MM.1S (cell line): Measurements from ENCODE around the gene SUGP1.

Source experiments
- DNase-seq: peaks from one replicate; pipeline ENCODE4 v3.0.0-alpha.2; 2015
- H2AFZ ChIP-seq: fragments of 300-600 bp; sonication (generic); 2 replicates; pipeline ENCODE4 v1.6.0; 2016; ENCODE audit warnings: antibody characterized with exemption, low read length
- H3F3A ChIP-seq: fragments of 300-600 bp; sonication (generic); 2 replicates; pipeline ENCODE4 v1.6.1; 2016; ENCODE audit warnings: mild to moderate bottlenecking, antibody characterized with exemption, low read length, moderate library complexity, mixed read lengths; ENCODE audit not compliant: insufficient read depth
- H3K27ac ChIP-seq: fragments of 300-600 bp; sonication (generic); 2 replicates; pipeline ENCODE4 v1.5.1; 2016; ENCODE audit warnings: mild to moderate bottlenecking, low read length
- H3K27me3 ChIP-seq: fragments of 300-600 bp; sonication (generic); replicated peaks from 2 replicates; pipeline ENCODE4 v1.6.0; 2016; ENCODE audit warnings: low read length; ENCODE audit not compliant: insufficient read depth
- H3K36me3 ChIP-seq: fragments of 300-600 bp; sonication (generic); replicated peaks from 2 replicates; pipeline ENCODE4 v1.6.1; 2016; ENCODE audit warnings: mild to moderate bottlenecking, low read length, mixed read lengths; ENCODE audit not compliant: insufficient read depth
- H3K4me1 ChIP-seq: fragments of 300-600 bp; sonication (generic); 2 replicates; pipeline ENCODE4 v1.6.1; 2016; ENCODE audit warnings: low read length, mixed read lengths
- H3K4me2 ChIP-seq: fragments of 300-600 bp; sonication (generic); 2 replicates; pipeline ENCODE4 v1.6.0; 2016; ENCODE audit warnings: low read depth, low read length
- H3K4me3 ChIP-seq: fragments of 300-600 bp; sonication (generic); 2 replicates; pipeline ENCODE4 v1.5.1; 2016; ENCODE audit warnings: low read length, mixed read lengths
- H3K79me2 ChIP-seq: fragments of 300-600 bp; sonication (generic); 2 replicates; pipeline ENCODE4 v1.6.1; 2016; ENCODE audit warnings: mixed run types, low read length, mixed read lengths
- H3K9ac ChIP-seq: fragments of 300-600 bp; sonication (generic); 2 replicates; pipeline ENCODE4 v1.6.1; 2016; ENCODE audit warnings: low read length, mixed read lengths
- H3K9me2 ChIP-seq: fragments of 300-600 bp; sonication (generic); replicated peaks from 2 replicates; pipeline ENCODE4 v1.6.1; 2016; ENCODE audit warnings: mild to moderate bottlenecking, low read length, mixed read lengths; ENCODE audit not compliant: insufficient read depth
- H3K9me3 ChIP-seq: fragments of 300-600 bp; sonication (generic); replicated peaks from 2 replicates; pipeline ENCODE4 v1.6.1; 2016; ENCODE audit warnings: mild to moderate bottlenecking, low read length, mixed read lengths; ENCODE audit not compliant: insufficient read depth
- H4K20me1 ChIP-seq: fragments of 300-600 bp; sonication (generic); 2 replicates; pipeline ENCODE4 v1.6.1; 2016; ENCODE audit warnings: mild to moderate bottlenecking, low read length, moderate library complexity, mixed read lengths; ENCODE audit not compliant: insufficient read depth
- CTCF ChIP-seq: fragments of 300-600 bp; sonication (generic); IDR thresholded peaks from 2 replicates; pipeline ENCODE4 v1.5.1; 2016; ENCODE audit warnings: antibody characterized with exemption, low read length, mixed read lengths
- EZH2 ChIP-seq: fragments of 300-600 bp; sonication (generic); optimal IDR thresholded peaks from 2 replicates; pipeline ENCODE3; 2017; ENCODE audit warnings: low read depth, mild to moderate bottlenecking, antibody characterized with exemption, low read length, mixed read lengths
- EZH2phosphoT487 ChIP-seq: fragments of 300-600 bp; sonication (generic); IDR thresholded peaks from 2 replicates; pipeline ENCODE4 v1.6.1; 2018; ENCODE audit warnings: antibody characterized with exemption, low read length

Gene SUGP1

GRCh38 chr19:19338082-19338481, 17.8 kb upstream of the SUGP1 start:
- no peak overlapping the region for H3K4me2 ChIP-seq
- peaks cover 23% of the 10 kb centered on the region for H3K79me2 ChIP-seq
- no peak overlapping the region for H3K4me3 ChIP-seq
- H3K36me3 ChIP-seq, result no peaks in the 10 kb centered on the region
- no peaks in the 10 kb centered on the region for H3K27me3 ChIP-seq
- no peak overlapping the region for H3K27ac ChIP-seq
- TF ChIP-seq EZH2phosphoT487 (no peak), EZH2 (no peak), CTCF (no peak)
- H2AFZ ChIP-seq, result no peak overlapping the region
- H3F3A ChIP-seq, result no peaks in the 10 kb centered on the region
- no peak overlapping the region for H3K9ac ChIP-seq
- no peak for DNase-seq
- H3K9me3 ChIP-seq, result no peaks in the 10 kb centered on the region
- no peaks in the 10 kb centered on the region for H3K9me2 ChIP-seq
- H3K4me1 ChIP-seq, result no peaks in the 10 kb centered on the region
- H4K20me1 ChIP-seq, result no peaks in the 10 kb centered on the region

- Histone ChIP-seq H3K4me1 (no peaks in the 10 kb centered on the region), H3K9me2 (no peaks in the 10 kb centered on the region), H2AFZ (no peak overlapping the region), H3K4me2 (no peak overlapping the region), H4K20me1 (no peaks in the 10 kb centered on the region), H3K9me3 (no peaks in the 10 kb centered on the region), H3K79me2 (peaks cover 29% of the 10 kb centered on the region), H3K27ac (no peak overlapping the region), H3F3A (no peaks in the 10 kb centered on the region), H3K36me3 (no peaks in the 10 kb centered on the region), H3K4me3 (no peak overlapping the region), H3K27me3 (no peaks in the 10 kb centered on the region), H3K9ac (no peak overlapping the region)
- no peak for DNase-seq
- no peak for TF ChIP-seq EZH2phosphoT487
- TF ChIP-seq CTCF, result no peak
- no peak for TF ChIP-seq EZH2
Measured at GRCh38 chr19:19337120-19337519, 16.8 kb upstream of the SUGP1 start.

- Histone ChIP-seq H3F3A (no peaks in the 10 kb centered on the region), H2AFZ (no peak overlapping the region), H3K27me3 (no peaks in the 10 kb centered on the region), H3K9me2 (no peaks in the 10 kb centered on the region), H3K79me2 (peaks cover 33% of the 10 kb centered on the region), H4K20me1 (no peaks in the 10 kb centered on the region), H3K4me1 (no peaks in the 10 kb centered on the region), H3K9me3 (no peaks in the 10 kb centered on the region), H3K4me2 (no peak overlapping the region), H3K27ac (no peak overlapping the region), H3K9ac (no peak overlapping the region), H3K4me3 (no peak overlapping the region), H3K36me3 (no peaks in the 10 kb centered on the region)
- no peak for DNase-seq
- no peak for TF ChIP-seq EZH2
- TF ChIP-seq CTCF, result no peak
- no peak for TF ChIP-seq EZH2phosphoT487
Measured at GRCh38 chr19:19336597-19336996, 16.3 kb upstream of the SUGP1 start.
